NCI-H1105 treated with DMSO at 0.1 percent for 48 hours (cell line): ENCODE measurements around the gene NT5C3B.
A peak's percentile ranks its signal among the peaks of the same experiment; 100 is the strongest.
"Not testable (repeated sequence)": the region's sequence is repeated elsewhere in the genome, so short reads cannot be mapped to it uniquely, and the experiment has no call there.

ENCODE experiments used
- DNase-seq: peaks from one replicate; lab custom pipeline; 2025; lab: John Stamatoyannopoulos, UW

Gene NT5C3B

GRCh38 chr17:41835800-41836549, at the start of gene NT5C3B:
Gene NT5C3B, minus strand, starts transcription at chr17:41836232. Its CDS starts 39 bp downstream, at chr17:41836193.
- DNase-seq = peak; percentile 30

GRCh38 chr17:41885733-41886132, 49.7 kb upstream of the NT5C3B start:
- DNase-seq = no peak

DNA sequence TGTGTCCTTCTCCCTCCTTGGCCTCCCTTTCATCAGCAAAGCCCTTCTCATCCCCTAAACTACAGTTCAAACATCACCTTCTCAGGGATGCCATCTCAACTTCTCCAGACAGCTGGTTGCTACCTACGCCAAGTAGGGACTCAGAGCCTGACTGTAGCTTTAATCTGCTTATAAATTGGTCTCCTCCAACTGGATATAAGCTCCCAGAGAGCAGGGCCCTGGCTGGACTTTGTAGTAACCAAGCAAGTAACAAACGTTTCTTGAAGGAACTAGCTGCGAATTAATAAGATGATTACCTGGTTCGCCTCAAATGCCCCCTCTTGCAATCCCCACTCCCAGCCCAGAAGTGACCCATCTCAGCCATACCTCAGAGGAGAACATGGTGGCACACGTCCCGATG, 46.7 kb upstream of the NT5C3B start:
- DNase-seq = no peak

- DNase-seq = no peak
These were observed 44.1 kb upstream of the NT5C3B start for GRCh38 chr17:41880130-41880529.

DNA sequence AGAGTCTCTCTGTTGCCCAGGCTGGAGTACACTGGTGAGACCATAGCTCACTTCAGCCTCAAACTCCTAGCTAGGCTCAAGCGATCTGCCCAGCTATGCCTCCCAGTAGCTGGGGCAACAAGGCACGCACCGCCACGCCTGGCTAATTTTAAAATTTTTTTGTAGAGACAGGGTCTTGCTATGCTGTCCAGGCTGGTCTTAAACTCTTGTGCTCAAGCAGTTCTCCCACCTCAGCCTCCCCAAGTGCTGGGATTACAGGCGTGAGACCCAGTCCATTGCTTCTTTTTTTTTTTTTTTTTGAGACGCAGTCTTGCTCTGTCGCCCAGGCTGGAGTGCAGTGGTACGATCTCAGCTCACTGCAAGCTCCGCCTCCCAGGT, 38.2 kb upstream of the NT5C3B start:
- not testable (repeated sequence) for DNase-seq

DNA sequence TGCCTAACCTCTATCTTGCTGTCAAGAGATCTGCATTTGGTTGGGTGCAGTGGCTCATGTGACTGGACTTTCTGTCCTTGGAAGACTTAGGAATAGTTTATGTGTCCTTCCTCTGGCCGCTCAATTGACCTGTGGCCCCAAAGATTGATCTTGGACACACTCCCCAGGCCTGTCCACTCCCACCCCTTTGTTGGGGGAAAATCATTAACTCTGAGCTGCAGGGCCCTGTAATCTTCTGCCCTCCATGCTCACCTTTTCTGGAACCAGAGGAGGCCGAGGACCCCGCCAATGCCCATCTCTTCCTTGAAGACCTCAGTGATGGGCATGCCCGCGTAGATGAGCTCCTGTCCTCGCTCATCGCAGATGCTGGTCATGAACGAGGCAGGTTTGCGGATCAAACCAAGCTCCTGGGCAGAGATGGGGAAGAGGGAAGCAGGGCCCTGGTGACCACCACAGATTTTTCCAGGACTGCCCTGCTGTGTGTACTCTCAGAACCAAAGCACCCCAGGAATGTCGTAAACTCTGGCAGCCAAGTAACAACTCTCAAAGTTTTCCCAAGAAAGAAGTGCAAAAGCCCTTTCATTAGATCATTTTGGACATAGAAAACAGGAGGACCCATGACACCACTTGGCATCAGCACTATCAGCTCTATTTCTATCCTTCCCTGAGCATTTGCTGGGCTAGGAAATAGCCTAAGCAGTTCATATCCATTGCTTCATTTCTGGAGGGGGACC, 37.7 kb upstream of the NT5C3B start:
- no peak for DNase-seq

- DNase-seq = no peak
These were observed 35.8 kb upstream of the NT5C3B start for GRCh38 chr17:41871789-41872188.

DNA sequence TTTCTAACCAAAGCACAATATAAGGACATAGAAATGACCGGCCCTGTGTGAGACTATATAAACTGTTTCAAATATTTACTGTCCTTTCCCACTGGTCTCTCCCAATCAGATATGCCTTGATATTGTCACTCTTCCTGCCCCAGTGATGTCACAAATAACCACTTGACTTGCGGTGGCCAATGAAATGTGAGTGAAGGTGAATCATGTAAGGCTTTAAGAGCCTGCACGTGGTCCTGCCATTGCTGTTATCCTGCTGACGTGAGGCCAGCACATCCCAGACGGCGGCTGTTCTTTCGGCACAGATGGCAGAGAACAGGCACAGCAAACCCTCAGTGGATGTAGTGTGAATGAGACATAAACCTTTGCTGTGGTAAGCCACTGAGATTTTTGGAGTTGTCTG, 34.6 kb upstream of the NT5C3B start:
- DNase-seq = no peak

GRCh38 chr17:41870097-41870496, 34.1 kb upstream of the NT5C3B start:
- no peak for DNase-seq

GRCh38 chr17:41869426-41869825, 33.4 kb upstream of the NT5C3B start:
- DNase-seq = no peak

GRCh38 chr17:41868568-41868967, 32.5 kb upstream of the NT5C3B start:
- no peak for DNase-seq

GRCh38 chr17:41865596-41865893, 29.5 kb upstream of the NT5C3B start:
- DNase-seq = no peak

- DNase-seq = peak; percentile 84
These were observed 29.0 kb upstream of the NT5C3B start, which contains the start of gene KLHL11 for GRCh38 chr17:41864836-41865595. Gene KLHL11, minus strand, starts transcription at chr17:41865423. Its CDS starts 53 bp downstream, at chr17:41865370.

DNA sequence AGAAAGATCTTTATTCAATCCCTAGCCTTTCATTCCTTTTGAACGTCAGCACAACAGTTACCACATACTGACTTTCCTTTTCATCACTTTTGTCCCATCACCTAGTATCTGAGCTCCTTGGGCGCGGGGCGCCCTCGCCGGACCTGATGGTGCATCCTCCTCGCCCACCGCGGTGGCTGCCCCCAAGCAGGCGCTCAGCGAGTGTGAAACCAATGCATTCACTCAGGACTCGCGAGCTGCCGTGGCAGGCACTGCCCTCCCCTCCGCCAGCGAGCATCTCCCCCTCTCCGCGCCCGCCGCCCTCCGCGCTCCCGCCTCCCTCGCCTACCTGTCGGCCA, 28.4 kb upstream of the NT5C3B start:
- DNase-seq = no peak

DNA sequence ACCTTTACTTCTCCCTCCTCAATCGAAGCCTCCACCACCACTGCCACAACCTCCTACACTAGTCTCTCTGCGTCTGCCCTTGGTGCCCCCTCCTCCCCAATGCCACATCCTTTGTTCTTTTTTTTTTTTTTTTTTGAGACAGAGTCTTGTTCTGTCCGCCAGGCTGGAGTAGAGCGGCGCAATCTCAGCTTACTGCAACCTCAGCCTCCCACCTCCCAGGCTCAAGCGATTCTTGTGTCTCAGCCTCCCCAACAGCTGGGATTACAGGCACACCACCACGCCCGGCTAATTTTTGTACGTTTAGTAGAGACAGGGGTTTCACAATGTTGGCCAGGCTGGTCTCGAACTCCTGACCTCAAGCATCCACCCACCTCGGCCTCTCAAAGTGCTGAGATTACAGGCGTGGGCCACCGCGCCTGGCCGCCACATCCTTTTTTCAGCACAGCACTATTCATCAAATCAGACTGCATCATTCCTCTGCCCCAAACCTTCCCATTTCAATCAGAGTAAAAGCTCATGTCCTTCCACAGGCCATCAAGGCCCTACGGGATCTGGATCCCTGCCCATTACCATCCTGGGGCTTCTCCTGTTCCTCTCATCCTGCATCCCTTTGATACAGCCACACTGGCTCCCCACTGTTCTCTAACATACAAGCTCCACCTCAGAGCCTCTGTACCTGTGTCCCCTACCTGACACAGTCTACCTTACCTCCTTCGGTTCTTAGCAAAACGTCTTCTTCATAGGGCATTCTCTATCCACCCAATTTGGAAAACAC, 27.2 kb upstream of the NT5C3B start:
- no peak for DNase-seq

DNA sequence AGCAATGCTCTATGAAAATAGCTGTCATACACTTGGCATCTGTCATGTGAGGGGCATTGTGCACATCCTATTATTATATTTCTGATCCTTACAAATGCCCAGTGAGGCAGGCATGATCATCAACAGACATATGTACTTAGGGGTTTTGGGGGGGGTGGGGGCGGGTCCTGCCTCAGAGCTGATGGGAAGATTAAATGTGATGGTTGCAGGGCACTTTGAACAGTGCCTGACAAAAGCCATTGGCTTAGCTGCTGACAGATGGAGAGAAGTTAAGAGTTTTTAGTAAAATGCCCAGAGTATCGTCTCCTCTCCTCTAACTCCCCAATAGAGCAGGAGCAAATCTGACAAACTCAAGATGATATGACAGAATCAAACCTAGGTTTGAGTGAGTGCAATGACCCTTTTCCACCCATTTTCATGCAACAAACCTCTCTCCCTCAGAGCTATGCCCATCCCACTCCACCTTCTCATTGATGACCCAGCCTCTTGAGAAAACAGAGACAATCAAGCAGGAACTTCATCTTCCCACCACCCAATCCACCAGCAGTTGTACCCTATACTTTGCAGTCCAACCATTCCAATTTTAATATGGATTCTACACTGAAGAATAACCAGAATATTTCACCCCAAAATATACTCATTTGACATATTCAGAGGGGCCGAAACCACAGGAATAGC, 24.4 kb upstream of the NT5C3B start:
- no peak for DNase-seq

GRCh38 chr17:41851382-41851781, 15.3 kb upstream of the NT5C3B start:
- DNase-seq = not testable (repeated sequence)

- DNase-seq = no peak
These were observed 13.4 kb upstream of the NT5C3B start for GRCh38 chr17:41849251-41849990.

DNA sequence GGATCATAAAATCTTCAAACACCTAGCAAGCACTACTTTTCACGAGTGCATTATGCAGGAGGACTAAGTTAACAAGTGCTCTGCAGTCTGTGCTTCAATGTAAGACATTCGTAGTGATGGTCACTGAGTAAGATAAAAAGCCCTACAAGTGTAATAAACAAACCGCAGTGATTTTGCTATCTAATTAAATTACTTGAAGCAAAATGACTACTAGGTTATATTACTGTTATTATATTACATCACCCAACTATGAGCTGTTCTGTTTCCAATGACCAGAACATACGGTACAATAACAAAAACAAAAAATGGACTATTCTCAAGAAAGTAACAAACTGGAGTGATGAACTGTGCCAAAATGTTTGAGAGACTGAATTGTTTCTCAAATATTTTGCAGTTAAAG, 12.8 kb upstream of the NT5C3B start:
- DNase-seq = no peak

GRCh38 chr17:41844971-41845370, 8.9 kb upstream of the NT5C3B start:
- DNase-seq = no peak

GRCh38 chr17:41840781-41841180, 4.7 kb upstream of the NT5C3B start:
- DNase-seq = not testable (repeated sequence)
